Left lung (tissue), 10 donors: ENCODE measurements around the gene FAM117A. TPM values are rescaled to one million over a fixed set of nuclear protein-coding genes. Genes with fewer than 3 reads are reported as not detected.

ENCODE experiments used
- ATAC-seq: fragments of 200-7000 bp; cut with Tn5 transposase; one replicate; pipeline ENCODE4 v1.9.1; 2020; ENCODE audit warnings: moderate library complexity
- DNase-seq, 4 donors: peaks; one replicate each; pipeline ENCODE4 v3.0.0-alpha.2; 2013 to 2020
- H3K27ac ChIP-seq, 2 donors: fragments of 200-600 bp; sonication (generic) in 1 of 2; one replicate each; pipeline versions ENCODE4 v1.5.0 to v1.8.0; 2020 to 2021
- H3K27me3 ChIP-seq, 2 donors: fragments of 200-600 bp; sonication (generic) in 1 of 2; one replicate each; pipeline versions ENCODE4 v1.5.0 to v1.8.0; 2020 to 2021
- H3K36me3 ChIP-seq, 2 donors: fragments of 200-600 bp; sonication (generic) in 1 of 2; one replicate each; pipeline versions ENCODE4 v1.5.0 to v1.8.0; 2020 to 2021
- H3K4me1 ChIP-seq, 2 donors: fragments of 200-600 bp; one replicate each; pipeline ENCODE4 v1.8.0; 2021
- H3K4me3 ChIP-seq, 2 donors: fragments of 200-600 bp; sonication (generic) in 1 of 2; one replicate each; pipeline versions ENCODE4 v1.5.0 to v1.8.0; 2020 to 2021; ENCODE audit warnings: mild to moderate bottlenecking in 1 of 2
- H3K9me3 ChIP-seq, 2 donors: fragments of 200-600 bp; sonication (generic) in 1 of 2; one replicate each; pipeline versions ENCODE4 v1.5.0 to v1.8.0; 2020 to 2021
- intact Hi-C, 2 donors: fragments of 100-400 bp; cut with DNase I; formaldehyde crosslinking; loops; one replicate each; pipeline versions ENCODE4 v1.11.2 to v1.14.2; 2022
- polyA plus RNA-seq, 6 donors: library from polyadenylated mRNA; unstranded; fragments of 120-200 nt; gene quantifications; one replicate each; pipeline ENCODE4 v1.2.1, GENCODE V29; 2013; ENCODE audit not compliant: insufficient read length in 6 of 6
- total RNA-seq, 2 donors: library from RNA; stranded (reverse); fragmentation: NEBNext Ultra II Directional; extraction: Animal tissue kit (Norgen Biotek cat#: 25700); gene quantifications; one replicate each; pipeline ENCODE4 v1.2.1, GENCODE V29; 2021
- TF ChIP-seq, protein P1 (sequence below), 2 donors: fragments of 200-600 bp; sonication (generic) in 1 of 2; IDR thresholded peaks; one replicate each; pipeline versions ENCODE4 v1.5.0 to v1.8.0; 2021; ENCODE audit warnings: antibody characterized with exemption in 2 of 2
- donor health status: DM: no; HTN: yes; CAD: no.
- donor health status: DM: no; HTN: no; CAD: no.

The FAM117A gene
- total and polyA plus RNA-seq, 8 donors, result 11.9 to 27.1 (median 24.1) TPM

- TF ChIP-seq, protein P1, sequence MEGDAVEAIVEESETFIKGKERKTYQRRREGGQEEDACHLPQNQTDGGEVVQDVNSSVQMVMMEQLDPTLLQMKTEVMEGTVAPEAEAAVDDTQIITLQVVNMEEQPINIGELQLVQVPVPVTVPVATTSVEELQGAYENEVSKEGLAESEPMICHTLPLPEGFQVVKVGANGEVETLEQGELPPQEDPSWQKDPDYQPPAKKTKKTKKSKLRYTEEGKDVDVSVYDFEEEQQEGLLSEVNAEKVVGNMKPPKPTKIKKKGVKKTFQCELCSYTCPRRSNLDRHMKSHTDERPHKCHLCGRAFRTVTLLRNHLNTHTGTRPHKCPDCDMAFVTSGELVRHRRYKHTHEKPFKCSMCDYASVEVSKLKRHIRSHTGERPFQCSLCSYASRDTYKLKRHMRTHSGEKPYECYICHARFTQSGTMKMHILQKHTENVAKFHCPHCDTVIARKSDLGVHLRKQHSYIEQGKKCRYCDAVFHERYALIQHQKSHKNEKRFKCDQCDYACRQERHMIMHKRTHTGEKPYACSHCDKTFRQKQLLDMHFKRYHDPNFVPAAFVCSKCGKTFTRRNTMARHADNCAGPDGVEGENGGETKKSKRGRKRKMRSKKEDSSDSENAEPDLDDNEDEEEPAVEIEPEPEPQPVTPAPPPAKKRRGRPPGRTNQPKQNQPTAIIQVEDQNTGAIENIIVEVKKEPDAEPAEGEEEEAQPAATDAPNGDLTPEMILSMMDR (IDR thresholded peaks at IDR 0.05), result no peak
- H3K27me3 ChIP-seq, result no peaks in the 10 kb centered on the region
- H3K9me3 ChIP-seq, result no peaks in the 10 kb centered on the region
- peak overlapping the region in 1 of 2 donors; percentile 28 for H3K27ac ChIP-seq
- ATAC-seq (no peak), DNase-seq (no peak)
- intact Hi-C loops, result no loop called here
- no peak overlapping the region for H3K4me3 ChIP-seq
- H3K4me1 ChIP-seq, result peaks cover 0 to 18% of the 10 kb centered on the region in 2 donors
- no peaks in the 10 kb centered on the region for H3K36me3 ChIP-seq
Measured at GRCh38 chr17:49749730-49750129, 14.2 kb downstream of the FAM117A start.

DNA sequence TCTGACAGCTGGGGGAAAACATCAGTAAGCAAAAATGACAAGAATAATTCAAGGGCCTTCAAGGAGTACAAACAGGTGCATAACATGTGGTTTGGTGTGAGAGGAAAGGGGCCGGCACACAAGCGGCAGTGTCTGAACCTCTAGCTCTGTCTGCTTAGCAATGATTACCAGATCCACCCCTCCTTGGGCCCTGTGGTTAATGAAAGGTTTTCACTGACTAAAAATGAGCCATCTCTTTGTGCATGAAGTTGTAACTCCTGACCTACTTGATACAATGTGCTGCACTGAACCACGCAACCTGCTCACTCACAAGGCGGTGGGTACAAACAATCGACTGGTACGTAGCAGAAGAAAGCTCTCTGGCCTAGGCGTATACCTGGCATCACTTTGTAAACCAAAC lies 15.1 kb downstream of the FAM117A start:
- DNase-seq, result no peak
- H3K36me3 ChIP-seq, result no peaks in the 10 kb centered on the region
- H3K4me1 ChIP-seq, result peaks cover 0 to 25% of the 10 kb centered on the region in 2 donors
- no peak for ATAC-seq
- peak overlapping the region in 1 of 2 donors; percentile 28 for H3K27ac ChIP-seq
- no peak overlapping the region for H3K4me3 ChIP-seq
- no peaks in the 10 kb centered on the region for H3K27me3 ChIP-seq
- TF ChIP-seq, protein P1 (IDR thresholded peaks at IDR 0.05), result no peak
- intact Hi-C loops, result no loop called here
- no peaks in the 10 kb centered on the region for H3K9me3 ChIP-seq

DNA sequence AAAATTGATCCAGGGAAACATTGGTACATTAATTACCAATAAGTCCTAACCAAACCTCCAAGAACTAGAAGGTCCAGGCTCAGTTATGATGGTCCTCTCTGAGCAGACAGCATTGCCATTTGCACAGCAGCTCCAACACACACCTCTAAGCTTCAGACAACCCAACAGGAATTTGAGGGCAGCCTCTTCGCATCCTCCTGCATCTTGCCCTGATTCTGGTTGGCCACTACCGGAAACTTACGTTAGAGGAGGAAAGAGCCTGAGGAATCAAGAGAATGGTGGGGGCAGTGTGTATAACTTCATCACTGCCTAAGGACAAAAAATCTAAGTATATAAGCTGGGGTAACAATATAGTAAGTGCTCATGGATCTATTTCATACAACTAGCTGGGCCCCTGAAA lies 15.7 kb downstream of the FAM117A start:
- H3K9me3 ChIP-seq, result no peaks in the 10 kb centered on the region
- no peak for DNase-seq
- no peak overlapping the region for H3K4me3 ChIP-seq
- peaks cover under 1 to 31% of the 10 kb centered on the region in 2 donors for H3K4me1 ChIP-seq
- H3K27ac ChIP-seq, result peak overlapping the region in 1 of 2 donors; percentile 37
- ATAC-seq, result no peak
- TF ChIP-seq, protein P1 (IDR thresholded peaks at IDR 0.05), result no peak
- no peaks in the 10 kb centered on the region for H3K27me3 ChIP-seq
- no peaks in the 10 kb centered on the region for H3K36me3 ChIP-seq
- intact Hi-C loops, result no loop called here

GRCh38 chr17:49747632-49748031 lies 16.3 kb downstream of the FAM117A start:
- ATAC-seq (no peak), DNase-seq (no peak)
- TF ChIP-seq, protein P1 (IDR thresholded peaks at IDR 0.05), result no peak
- Histone ChIP-seq H3K27ac (peak overlapping the region in 1 of 2 donors; percentile 37), H3K4me1 (peaks cover 7 to 36% of the 10 kb centered on the region in 2 donors), H3K27me3 (no peaks in the 10 kb centered on the region), H3K4me3 (no peak overlapping the region), H3K9me3 (no peaks in the 10 kb centered on the region), H3K36me3 (no peaks in the 10 kb centered on the region)
- intact Hi-C loops, result no loop called here

DNA sequence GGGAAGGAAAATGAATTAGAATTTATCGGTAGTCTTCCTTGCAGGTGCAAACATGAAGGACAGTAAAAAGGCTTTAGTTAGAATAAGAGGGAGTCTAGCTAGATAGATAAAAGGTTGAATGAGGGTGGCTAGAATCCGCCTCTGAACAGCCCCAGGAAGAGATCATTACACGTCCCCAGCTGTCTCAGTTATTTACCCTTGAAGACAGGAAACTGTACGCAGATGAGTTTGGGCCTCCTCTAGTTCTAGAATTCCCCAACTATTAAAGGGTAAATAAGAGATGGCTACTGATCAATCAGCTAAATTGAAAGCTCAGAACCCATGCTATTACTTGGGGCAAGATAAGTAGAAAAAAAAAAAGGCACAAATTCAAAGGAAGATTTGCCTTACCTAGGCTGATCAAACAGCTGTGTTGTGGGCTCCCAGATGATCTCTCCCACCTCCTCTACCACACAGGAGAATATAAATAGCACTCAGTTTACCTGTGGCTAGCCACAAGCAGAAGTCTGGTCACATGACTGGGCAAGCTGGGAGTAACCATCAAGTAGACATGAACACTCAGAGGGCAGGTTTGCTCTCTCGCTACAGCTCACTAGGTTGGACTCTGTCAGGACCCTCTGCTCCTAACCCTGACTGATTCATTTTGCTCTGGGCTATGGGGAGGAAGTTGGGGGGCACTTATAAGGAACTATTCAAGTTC lies 17.0 kb downstream of the FAM117A start:
- no peak overlapping the region for H3K4me3 ChIP-seq
- H3K27ac ChIP-seq, result peak overlapping the region; percentile 26 to 37
- no peaks in the 10 kb centered on the region for H3K9me3 ChIP-seq
- intact Hi-C loops, result no loop called here
- H3K27me3 ChIP-seq, result no peaks in the 10 kb centered on the region
- TF ChIP-seq, protein P1 (IDR thresholded peaks at IDR 0.05), result no peak
- H3K36me3 ChIP-seq, result no peaks in the 10 kb centered on the region
- no peak for ATAC-seq
- peaks cover 13 to 43% of the 10 kb centered on the region in 2 donors for H3K4me1 ChIP-seq
- DNase-seq, result no peak
